ENCODE results near the gene SEPTIN8.

- TF ChIP-seq PHF21A (CRISPR knock-in tag; IDR thresholded peaks at IDR 0.05) (no peak), DZIP1 (CRISPR knock-in tag; IDR thresholded peaks at IDR 0.05) (no peak), HMGXB4 (CRISPR knock-in tag; IDR thresholded peaks at IDR 0.05; ENCODE audit: borderline replicate concordance in 1 of 2, low read depth in 1 of 2) (no peak), NCOA1 (CRISPR knock-in tag; IDR thresholded peaks at IDR 0.05) (no peak), ZNF367 (CRISPR knock-in tag; IDR thresholded peaks at IDR 0.05; ENCODE audit: borderline replicate concordance) (no peak)
Measured at GRCh38 chr5:132775476-132775961, 1.5 kb downstream of the SEPTIN8 start.

Data from HepG2 (cell line).